GM18873 (cell line): ENCODE data around the gene OTUD7B.

ENCODE experiments used
- ATAC-seq: cut with Tn5 transposase; IDR thresholded peaks from one replicate; pipeline ENCODE4 v1.9.1; 2021; ENCODE audit warnings: mild to moderate bottlenecking, moderate library complexity, moderate number of reproducible peaks; ENCODE audit not compliant: unreplicated experiment, low FRiP score

OTUD7B gene

DNA sequence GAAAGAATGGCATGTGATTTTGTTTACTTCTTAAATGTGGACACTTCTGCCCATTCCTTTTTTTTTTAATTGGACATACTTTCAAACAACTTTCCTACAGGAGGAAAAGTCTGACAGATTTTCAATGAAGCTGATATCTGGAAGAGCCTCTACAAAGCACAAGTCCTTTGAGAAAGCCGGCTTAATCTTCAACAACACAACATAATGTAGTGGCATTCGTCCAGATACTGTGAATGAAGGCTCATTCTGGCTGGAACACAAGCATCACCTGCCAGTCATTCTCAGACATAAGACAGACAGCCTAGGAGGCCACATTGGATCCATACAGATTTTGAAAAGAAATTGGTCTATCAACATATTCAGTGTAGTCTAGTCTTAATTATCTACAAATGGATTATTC lies 4.9 kb downstream of the OTUD7B start:
- no peak for ATAC-seq

DNA sequence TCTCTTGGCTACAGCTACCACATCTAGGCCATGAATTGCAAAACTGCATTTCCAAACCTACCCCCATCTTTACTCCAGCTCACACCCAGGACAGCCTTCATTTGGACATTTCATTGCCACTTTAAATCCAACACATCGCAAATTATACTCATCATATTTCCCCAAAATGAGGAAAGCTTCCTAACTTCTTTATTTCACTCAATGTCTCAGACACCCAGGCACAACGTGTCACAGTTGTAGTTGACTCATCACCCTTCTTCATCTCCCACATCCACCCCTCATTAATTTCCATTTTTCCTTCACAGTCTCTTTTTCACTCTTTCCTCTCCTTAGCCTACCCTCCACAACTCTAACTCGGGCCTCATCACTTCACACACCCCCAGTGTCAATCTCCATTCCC lies 6.7 kb downstream of the OTUD7B start:
- ATAC-seq: no peak

DNA sequence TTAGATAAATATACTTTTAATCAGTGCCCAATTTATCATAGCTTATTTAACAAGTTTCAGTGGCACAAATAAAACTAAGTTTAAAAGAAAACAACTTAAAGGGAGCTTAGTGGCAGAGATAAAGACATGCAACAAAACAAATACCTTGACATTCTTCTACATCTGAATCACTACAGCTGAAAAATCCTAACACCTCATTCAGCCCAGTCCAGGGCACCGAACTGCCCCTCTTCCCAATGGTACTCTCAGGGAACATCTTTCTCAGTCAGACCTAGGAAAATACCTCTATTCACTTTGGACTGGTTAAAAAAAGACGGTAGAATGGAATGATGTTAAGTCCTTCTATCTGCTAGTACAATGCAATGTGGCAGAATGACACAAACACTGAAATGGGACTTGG lies 8.3 kb downstream of the OTUD7B start:
- ATAC-seq: no peak

DNA sequence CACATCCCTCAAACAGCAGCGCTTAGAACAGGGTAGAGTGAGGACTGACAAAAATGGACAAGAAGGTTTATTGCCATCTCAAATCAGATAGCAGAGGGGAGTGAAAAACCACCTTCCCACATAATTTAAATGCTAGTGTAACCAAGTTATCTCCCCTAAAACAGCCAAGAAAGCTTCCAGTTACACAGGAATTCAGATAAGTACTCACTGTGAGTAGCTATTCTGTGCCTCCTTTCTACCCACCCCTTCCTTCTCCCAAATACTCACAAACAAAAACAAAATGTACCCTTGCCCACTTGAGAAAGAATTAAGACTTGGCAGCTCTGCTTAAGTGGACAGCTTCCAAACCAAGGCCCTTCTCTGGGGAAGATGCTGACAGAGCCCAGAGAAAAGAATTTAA lies 9.1 kb downstream of the OTUD7B start:
- no peak for ATAC-seq

DNA sequence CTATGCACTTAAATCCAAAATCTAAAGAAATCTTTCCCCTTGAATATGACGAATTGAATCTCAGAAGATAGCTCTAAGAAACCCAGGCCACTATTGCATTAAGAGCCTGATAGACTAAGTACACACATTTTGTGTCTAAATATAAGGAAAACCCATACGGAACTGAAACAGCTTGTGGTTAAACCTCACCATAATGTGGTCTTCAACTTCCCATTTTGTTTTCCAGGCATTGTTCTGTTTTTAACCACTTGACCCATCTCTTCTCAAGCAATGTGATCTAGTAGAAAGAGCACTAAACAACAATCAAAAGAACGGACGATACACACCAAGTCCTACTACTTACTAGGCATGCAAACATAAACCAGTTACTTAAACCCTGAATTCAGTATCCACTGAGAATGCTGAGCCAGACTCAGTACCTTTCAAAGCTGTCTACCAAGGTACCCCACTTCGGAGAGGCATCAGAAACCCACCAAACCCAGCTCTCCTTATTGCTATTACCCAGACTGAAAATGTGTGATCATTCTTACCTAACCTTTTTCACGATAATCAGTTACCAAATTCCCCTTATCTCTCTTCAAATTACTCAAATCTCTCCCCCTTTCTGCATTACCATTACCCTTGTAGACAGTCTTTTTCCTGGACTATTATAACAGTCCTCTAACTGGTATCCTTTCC lies 12.8 kb downstream of the OTUD7B start:
- peak; percentile 70 for ATAC-seq

DNA sequence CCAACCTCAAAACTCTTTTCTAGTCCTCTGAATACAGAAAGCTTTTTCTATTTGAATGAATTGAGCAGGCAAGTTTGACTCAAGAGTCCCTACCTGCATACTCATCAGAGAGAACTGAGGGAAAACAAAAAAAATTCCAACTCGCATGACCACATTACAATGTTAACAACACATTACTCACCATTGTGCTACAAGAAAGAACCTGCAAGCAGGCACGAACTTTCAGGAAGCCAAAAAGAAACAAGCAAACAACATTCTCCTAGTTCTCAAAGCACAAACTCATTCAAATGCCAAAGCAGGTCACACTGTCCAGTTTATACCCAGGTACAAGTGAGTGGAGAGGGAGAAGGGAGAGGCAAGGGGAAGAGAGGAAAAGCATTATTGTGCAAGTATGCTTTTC lies 14.6 kb downstream of the OTUD7B start:
- no peak for ATAC-seq

DNA sequence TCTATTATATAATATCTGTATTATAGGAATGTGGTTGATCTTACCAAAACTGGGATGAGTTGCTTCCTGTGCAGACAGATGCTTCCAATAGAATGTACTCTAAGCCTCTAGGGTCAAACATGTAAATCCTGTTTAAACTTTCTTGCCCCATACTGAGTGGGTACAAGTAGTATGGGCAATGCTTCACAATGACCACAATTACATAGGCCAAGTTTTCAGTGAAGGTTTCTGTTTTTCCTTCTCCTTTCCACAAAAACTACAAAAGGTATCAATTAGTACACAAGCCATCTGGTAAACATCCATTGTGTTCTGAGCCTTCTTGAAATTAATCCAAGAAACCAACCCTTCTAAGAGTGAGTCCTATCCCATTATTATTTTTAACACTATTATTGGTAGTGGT lies 16.8 kb downstream of the OTUD7B start:
- no peak for ATAC-seq

DNA sequence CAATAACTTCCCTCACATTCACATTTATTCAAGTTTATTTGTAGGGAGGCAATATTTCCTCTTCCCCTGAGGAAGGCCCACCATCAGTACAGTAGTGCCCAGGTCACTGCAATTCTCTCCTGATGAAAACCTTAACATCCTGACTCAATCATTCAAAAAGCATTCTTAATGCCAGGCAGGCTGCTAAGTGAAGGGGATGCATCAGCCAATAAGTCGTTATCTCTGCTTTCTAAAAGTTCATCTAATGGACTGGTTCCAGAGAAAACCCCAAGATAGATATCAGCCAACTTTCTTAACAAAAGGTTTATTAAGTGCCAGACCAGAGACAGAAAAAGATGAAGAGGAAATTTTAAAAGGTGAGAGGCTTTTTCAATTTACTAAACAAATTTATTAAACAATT lies 17.3 kb downstream of the OTUD7B start:
- no peak for ATAC-seq

DNA sequence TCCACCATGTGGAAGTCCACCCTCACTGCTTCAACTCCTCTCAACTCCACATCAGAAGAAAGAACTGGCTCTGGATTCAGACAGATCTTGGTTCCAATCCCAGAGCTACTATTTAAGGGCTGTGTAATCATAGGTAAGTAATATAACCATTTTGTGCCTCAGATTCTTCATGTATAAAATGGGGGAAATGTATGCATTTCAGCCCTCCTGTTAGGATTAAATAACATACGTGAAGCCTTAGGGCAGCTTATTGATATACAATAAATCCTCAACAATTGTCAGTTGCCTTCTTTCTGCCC lies 23.3 kb downstream of the OTUD7B start:
- no peak for ATAC-seq

DNA sequence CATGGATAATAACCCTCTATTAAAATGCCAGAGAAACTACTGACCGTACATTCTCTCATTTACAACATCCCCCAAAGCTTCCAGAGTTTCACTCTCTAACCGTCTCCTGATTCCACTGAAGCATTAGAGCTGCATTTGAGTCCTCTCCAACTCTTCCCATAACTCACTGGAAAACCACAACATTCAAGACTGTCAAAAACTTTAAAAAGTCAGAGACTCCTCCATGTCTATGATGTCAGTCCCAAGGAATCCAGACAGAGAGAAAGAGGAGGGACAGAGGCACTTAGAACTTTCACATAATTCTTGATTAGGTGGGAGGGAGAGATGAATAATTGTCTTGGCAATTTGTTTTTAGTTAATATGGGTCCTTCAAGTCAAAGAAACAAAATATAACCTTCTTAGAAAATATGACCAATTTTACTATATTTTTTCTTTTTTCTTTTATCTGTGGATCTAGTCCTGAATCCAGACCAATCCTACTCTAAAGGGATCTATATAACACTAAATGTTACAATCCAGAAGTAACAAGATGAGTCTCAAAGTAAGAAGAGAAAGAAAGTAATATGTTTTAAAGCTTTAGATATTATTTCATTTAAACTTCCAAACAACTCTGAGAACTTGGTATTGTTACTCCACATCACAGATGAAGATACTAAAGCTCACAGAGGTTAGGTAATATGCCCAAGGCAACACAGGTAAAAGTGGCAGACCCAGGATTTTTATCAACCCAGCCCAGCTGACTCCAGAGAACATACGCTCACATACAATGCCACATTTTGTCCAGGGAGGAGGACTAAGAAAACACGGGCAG lies 23.8 kb downstream of the OTUD7B start:
- no peak for ATAC-seq

DNA sequence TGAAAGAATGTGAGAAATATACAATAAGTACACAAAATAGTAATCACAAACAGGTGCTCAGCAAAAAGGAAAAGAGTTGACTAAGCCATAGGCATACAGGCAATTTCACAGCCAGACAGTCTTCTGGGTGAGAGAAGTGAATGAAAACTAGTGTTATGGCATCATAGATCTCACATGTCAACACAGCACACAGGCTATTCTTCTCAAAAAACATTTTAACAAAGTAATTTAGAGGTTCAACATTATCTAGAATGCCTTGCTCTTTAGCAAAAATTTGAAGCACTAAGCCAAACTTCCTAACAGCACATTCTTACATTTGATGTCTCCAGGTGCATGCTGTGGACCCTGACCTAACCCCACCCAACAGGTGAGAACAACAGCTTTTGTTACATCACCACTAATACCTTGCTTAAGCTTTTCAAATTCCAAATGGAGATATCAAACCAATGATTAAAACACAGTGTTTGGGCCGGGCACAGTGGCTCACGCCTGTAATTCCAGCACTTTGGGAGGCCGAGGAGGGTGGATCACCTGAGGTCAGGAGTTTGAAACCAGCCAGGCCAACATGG lies 30.5 kb downstream of the OTUD7B start:
- ATAC-seq: no peak

DNA sequence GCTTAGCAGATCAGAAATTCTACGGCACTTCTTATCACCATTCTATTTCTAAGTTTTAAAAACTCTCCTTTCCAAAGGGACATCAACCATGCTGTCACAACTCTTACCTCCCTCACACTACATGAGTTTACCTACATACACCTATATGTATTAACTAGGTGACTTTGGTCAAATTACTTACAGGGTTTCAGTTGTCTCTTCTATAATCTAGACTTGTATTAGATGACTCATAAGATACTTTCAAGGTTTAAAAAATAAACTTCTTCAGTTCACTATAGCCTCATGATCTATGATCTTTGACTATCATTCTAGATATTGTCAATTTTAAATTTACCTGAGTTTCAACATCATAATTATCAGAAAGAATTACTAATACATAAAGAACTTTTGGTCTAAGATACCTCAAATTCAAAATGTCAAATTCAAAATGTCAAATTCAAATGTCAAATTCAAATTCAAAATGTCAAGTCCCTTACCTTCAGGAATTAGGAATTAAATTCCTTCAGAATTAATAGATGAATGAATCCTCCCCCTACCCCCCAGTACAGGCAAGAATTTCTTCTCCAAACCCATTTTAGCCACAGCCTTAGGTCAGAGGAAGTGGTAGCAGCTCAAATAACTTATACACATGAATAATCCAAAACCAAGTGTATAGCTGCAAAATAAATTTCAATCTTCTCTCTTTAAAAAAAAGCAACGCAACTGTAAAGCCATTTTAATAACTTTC lies 31.1 kb downstream of the OTUD7B start:
- ATAC-seq: no peak

DNA sequence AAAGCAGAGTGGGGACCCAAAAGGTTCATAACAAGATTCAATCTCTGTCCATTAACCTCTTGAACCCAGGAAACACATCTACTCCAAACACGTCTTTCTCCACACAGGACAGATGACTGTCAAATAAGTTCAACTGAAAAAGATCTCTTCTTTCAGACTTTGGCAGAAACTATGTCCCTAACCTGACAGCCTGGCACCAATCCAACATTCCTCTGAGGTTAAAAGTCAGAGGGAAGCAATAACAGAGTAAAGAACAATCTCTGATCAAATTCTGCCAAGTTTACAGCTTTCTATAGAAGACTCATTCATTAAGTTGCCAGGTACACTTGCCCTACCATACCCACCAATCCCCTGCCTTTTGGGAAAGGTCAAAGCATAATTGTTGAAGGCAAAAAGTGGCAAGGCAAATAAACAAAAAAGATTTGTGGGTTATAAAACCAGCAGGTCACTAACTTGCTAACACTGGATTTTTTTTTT lies 31.9 kb downstream of the OTUD7B start:
- ATAC-seq: no peak

DNA sequence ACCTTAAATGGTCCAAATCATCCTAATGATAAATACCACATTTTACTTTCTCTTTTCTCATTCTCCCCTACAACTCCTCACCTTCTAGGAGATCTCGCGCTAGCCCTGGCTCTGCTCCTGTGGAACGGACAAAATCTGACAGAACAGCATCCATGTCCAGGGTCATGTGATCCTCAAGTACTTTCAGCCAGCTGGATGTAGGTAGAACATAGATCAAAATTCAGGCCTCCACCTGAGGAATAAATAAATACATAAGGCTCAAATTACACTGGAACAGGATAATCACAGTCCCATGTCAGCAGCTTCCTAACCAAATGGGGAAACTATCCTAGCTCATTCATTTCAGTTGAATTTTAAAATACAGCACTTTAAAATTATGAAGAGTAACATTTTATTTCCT lies 33.2 kb downstream of the OTUD7B start:
- no peak for ATAC-seq

DNA sequence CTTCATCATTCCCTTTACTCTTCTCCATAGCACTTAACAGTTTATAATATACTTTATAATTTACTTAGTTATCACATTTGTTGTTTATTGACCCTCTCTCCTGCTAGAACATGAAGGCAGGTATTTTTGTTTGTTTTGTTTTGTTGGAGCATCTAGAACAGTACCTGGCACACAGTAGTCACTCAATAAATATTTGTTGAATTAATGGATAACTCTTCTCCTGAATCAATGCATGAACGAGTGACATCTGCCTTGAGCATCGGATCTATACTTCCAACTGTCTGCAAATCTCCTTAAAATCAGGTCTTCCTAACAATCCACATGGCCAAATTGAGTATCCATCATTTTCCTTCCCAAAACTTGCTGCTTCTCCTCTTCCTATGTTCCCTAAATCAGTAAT lies 38.0 kb downstream of the OTUD7B start:
- no peak for ATAC-seq

DNA sequence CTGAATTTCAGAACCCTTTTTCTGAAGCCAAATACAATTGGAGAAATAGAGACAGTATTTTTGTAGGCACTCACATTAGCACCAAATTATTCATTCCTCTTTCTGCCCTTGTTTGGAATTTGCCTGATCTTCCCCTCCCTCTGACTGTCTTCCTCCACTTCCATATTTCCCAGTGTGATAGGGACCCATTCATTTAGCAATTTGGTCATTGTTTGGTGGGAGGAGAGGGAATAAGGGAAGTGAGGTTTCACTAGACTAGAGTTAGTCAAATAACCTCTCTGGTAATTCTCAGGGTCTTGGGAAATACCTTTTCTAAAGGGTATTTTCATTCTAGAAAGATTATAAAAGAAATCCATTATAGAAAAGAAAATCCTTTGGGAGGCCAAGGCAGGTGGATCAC lies 42.9 kb downstream of the OTUD7B start:
- ATAC-seq: no peak

DNA sequence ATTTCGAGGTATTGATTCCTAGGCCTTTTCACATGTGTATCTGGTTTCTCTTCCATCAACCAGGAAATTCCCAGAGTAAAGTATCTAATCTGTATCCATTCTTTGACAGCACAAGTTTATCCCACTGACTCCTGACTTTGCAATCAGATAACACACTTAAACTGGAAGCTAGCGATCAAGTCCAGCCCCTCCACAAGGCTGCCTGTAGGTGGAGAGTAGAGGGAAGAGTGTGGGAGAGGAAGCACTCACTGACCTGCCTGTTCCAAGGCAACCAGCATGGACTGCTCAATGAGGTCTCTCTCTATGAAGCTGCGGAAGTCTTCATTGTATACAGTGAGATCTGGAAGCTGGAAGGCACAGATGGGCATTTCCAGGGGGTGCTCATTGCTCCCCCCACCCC lies 43.5 kb downstream of the OTUD7B start:
- ATAC-seq: no peak

DNA sequence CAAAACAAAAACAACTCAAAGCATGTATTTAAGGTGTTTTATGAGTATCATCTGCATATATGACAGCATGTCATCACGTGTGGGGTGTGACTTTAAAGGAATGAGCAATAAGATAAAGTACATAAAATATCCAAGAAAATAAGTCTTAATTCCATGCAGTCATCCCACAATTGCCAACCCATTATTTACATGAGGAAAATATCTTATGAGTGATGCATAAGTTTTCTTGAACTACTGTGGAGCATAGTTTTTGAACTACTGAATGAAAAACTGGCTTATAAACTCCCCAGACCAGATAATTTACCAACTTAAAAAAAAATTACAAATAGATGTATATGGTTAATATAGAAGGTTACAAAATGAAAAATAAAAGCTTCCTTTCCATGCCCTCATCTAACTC lies 44.1 kb downstream of the OTUD7B start:
- no peak for ATAC-seq

DNA sequence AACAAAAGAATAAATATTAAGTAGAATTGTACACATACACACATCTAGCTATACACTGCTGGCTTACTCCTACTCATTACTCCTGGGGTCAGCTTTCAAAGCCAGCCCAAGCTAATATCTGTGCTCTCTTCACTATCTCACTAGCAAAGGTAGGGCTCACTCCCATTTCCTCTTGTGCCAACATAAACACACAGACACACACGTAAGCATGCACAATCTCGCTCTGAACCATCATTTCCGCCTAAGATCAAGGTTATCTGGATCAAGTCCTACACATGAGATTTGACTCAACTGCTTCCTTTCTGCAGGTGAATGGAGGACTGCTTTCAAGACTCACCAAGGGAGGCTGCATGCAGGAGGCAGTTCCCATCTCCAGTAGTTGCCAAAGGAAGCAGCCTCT lies 45.1 kb downstream of the OTUD7B start:
- ATAC-seq: no peak

DNA sequence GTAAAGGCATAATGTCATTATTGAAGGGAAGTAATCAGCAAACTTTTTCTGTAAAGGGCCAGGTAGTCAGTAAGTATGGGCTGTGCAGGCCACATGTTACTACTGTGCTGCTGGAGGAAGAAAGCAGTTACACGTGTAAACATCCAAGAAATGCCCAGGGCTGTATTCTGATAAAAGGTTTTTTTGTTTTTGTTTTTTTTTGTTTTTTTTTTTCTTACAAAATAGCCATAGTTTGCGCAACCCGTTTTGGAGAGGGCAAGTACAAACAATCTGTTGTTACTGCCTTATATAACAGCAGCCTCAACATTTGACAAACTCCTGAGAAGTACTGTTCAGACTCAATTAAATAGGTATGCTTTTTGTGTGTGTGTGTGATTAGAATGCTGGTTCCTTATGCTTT lies 47.2 kb downstream of the OTUD7B start:
- ATAC-seq: no peak

DNA sequence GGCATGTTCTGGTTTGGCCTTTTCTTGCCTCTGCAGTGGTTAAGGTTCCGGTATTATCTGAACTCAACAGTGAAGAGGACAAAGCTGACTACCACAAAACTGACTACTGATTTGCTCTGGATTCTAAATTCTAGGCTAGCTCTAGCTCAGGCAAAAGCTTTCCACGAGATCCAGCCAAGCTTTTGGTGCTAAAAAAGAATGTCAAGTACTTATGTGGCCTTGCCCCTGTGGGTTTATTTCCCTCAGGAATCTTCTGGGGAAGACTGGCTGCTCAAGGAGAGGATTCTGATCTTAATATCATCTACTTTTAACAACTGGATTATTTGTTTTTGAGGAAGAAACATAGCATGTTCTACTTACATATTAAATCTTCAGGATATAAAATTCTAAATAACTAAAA lies 47.8 kb downstream of the OTUD7B start:
- ATAC-seq: no peak
